Ascending aorta (tissue), 2 donors: Measurements from ENCODE around the gene ATG4B. TPM values are rescaled to one million over a fixed set of nuclear protein-coding genes. Genes with fewer than 3 reads are reported as not detected.

Experiments used
- DNase-seq, 2 donors: peaks; one replicate each; pipeline ENCODE4 v3.0.0-alpha.2; 2019; ENCODE audit warnings: low spot score in 2 of 2
- H3K27ac ChIP-seq, 2 donors: fragments of 200-600 bp; sonication (generic); one replicate each; pipeline ENCODE4 v1.5.1; 2016 to 2017; ENCODE audit warnings: mild to moderate bottlenecking in 1 of 2
- H3K27me3 ChIP-seq: fragments of 200-600 bp; sonication (generic); one replicate; pipeline ENCODE4 v1.5.1; 2017
- H3K36me3 ChIP-seq, 2 donors: fragments of 200-600 bp; sonication (generic); one replicate each; pipeline ENCODE4 v1.5.1; 2016
- H3K4me1 ChIP-seq, 2 donors: fragments of 200-600 bp; sonication (generic); one replicate each; pipeline ENCODE4 v1.5.1; 2016 to 2017; ENCODE audit warnings: mild to moderate bottlenecking in 1 of 2
- H3K4me3 ChIP-seq, 2 donors: fragments of 200-600 bp; sonication (generic); one replicate each; pipeline ENCODE4 v1.5.1; 2016 to 2017; ENCODE audit warnings: mild to moderate bottlenecking in 1 of 2
- H3K9me3 ChIP-seq, 2 donors: fragments of 200-600 bp; sonication (generic); one replicate each; pipeline ENCODE4 v1.5.1; 2016
- intact Hi-C: fragments of 100-400 bp; cut with DNase I; formaldehyde crosslinking; loops from one replicate; pipeline ENCODE4 v1.15.1; 2023
- total RNA-seq: library from RNA; depleted of rRNA; stranded (reverse); fragments of >200 nt; gene quantifications from one replicate; pipeline ENCODE4 v1.1.0, GENCODE V29; 2016
- TF ChIP-seq, protein P1 (sequence below), 3 experiments: fragments of 200-600 bp in 2 of 3; fragments of 450-650 bp in 1 of 3; sonication (generic) in 2 of 3; IDR thresholded peaks; one replicate each; pipeline ENCODE4 v1.5.1; 2016 to 2019; ENCODE audit warnings: antibody characterized with exemption in 3 of 3, mild to moderate bottlenecking in 1 of 3, moderate library complexity in 1 of 3

ATG4B gene
- total RNA-seq, 1 donor from 2014 or later, result 225 TPM

- Histone ChIP-seq H3K4me1 (peaks cover 0 to 3% of the 10 kb centered on the region in 2 donors), H3K4me3 (peak overlapping the region in 1 of 2 donors; percentile 47), H3K27me3 (no peaks in the 10 kb centered on the region), H3K9me3 (no peaks in the 10 kb centered on the region), H3K36me3 (peaks cover 0 to 9% of the 10 kb centered on the region in 2 donors), H3K27ac (peak overlapping the region; percentile 86 to 92)
- TF ChIP-seq, protein P1, sequence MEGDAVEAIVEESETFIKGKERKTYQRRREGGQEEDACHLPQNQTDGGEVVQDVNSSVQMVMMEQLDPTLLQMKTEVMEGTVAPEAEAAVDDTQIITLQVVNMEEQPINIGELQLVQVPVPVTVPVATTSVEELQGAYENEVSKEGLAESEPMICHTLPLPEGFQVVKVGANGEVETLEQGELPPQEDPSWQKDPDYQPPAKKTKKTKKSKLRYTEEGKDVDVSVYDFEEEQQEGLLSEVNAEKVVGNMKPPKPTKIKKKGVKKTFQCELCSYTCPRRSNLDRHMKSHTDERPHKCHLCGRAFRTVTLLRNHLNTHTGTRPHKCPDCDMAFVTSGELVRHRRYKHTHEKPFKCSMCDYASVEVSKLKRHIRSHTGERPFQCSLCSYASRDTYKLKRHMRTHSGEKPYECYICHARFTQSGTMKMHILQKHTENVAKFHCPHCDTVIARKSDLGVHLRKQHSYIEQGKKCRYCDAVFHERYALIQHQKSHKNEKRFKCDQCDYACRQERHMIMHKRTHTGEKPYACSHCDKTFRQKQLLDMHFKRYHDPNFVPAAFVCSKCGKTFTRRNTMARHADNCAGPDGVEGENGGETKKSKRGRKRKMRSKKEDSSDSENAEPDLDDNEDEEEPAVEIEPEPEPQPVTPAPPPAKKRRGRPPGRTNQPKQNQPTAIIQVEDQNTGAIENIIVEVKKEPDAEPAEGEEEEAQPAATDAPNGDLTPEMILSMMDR (IDR thresholded peaks at IDR 0.05), result no peak
- no peak for DNase-seq
- intact Hi-C loops, result loop anchor here (2.0 kb wide), 1 partner anchor 102 kb away; the partner anchor contains the start of gene STK25
Observed at GRCh38 chr2:241611062-241611461, 26.4 kb upstream of the ATG4B start.

DNA sequence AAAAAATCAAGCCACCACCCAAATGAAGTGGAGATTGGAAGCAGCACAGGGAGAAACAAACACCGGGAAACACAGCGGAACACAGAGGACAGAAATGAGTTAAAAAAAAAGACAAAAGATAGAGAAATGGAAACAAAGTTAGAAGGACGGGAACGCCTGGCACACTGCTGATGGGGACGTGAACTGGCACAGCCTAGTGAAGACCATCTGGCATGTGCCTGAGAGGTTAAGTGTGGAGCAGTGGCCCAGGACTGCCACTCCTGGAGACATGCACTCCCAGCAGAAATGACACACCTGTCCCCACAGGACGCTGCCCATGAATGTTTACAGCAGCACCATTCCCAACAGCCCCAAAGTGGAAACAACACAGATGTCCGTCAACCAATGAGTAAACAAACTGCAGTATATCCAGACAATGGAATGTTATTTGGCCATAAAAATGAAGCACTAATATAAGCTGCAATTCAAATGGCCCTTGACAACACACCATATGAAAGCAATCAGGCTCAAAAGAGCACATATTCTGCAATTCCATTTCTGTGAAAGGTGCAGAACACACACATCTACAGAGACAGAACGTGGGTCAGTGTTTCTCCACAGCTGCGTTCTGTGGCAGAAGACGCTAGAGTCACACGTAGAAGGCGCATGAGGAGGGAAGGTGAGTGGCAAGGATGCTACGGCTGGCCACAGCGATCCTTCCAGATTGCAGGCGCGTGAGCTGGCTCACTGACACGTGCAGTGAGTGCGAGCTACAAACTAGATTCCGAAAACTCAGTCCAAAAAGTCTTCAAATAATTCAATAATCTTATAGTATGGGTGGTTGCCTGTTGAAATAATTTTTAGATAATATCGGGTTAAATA, 25.1 kb upstream of the ATG4B start:
- no peak overlapping the region for H3K27ac ChIP-seq
- H3K36me3 ChIP-seq, result peaks cover 0 to 3% of the 10 kb centered on the region in 2 donors
- no peaks in the 10 kb centered on the region for H3K9me3 ChIP-seq
- intact Hi-C loops, result no loop called here
- no peak for DNase-seq
- peaks cover 0 to 3% of the 10 kb centered on the region in 2 donors for H3K4me1 ChIP-seq
- no peaks in the 10 kb centered on the region for H3K27me3 ChIP-seq
- TF ChIP-seq, protein P1 (IDR thresholded peaks at IDR 0.05), result no peak
- H3K4me3 ChIP-seq, result no peak overlapping the region

GRCh38 chr2:241613017-241613780, 24.3 kb upstream of the ATG4B start:
- no peaks in the 10 kb centered on the region for H3K36me3 ChIP-seq
- no peaks in the 10 kb centered on the region for H3K27me3 ChIP-seq
- intact Hi-C loops, result no loop called here
- H3K4me3 ChIP-seq, result no peak overlapping the region
- H3K27ac ChIP-seq, result no peak overlapping the region
- TF ChIP-seq, protein P1 (IDR thresholded peaks at IDR 0.05), result no peak
- no peaks in the 10 kb centered on the region for H3K9me3 ChIP-seq
- H3K4me1 ChIP-seq, result peaks cover 0 to 3% of the 10 kb centered on the region in 2 donors
- no peak for DNase-seq

DNA sequence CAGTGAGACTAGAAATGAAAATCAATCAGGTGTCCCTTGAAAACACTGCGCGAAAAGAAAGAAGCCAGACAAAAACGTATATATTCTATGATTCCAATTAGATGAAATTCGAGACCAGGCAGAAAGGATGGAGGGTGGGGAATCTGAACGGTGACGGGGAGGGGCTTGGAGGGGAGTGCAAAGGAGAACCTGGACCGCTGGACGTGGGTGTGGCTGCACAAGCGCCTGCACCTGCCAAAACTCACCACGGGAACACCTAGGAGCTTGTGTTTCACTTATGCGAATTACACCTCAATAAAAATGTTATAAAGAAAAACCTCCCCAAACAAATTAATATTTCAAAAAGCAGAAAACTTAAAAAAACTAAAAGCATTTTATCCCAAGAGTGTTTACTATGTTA, 22.5 kb upstream of the ATG4B start:
- Histone ChIP-seq H3K4me1 (no peaks in the 10 kb centered on the region), H3K9me3 (no peaks in the 10 kb centered on the region), H3K27ac (no peak overlapping the region), H3K36me3 (peaks cover 0 to 3% of the 10 kb centered on the region in 2 donors), H3K27me3 (no peaks in the 10 kb centered on the region), H3K4me3 (no peak overlapping the region)
- DNase-seq, result no peak
- intact Hi-C loops, result no loop called here
- TF ChIP-seq, protein P1 (IDR thresholded peaks at IDR 0.05), result no peak

DNA sequence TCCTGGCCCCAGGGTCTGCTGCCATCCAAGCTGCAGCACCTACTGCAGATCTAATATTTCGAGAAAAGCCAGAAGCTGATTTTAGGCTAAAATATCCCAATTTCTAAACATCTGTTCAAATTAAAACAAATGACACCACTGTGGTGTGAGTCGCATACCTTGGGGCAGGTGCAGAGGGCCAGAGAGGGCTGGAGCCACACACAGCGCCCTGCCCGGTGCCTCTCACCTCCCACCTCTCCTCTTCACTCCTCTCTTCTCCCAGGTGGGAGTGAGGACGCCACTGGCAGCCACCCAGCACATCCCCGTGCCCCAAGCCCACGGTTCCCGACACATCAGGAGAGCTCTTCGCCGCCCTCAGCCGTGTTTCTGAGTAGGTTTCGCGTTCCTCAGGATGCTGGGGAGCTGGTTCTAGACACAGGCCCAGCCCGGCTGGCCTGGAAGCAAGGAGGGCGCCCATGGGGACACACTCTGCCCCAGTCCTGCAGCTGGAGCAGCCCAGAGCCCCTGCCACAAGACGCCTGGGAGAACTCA, 21.9 kb upstream of the ATG4B start:
- no peak for DNase-seq
- H3K36me3 ChIP-seq, result peaks cover 0 to 3% of the 10 kb centered on the region in 2 donors
- no peaks in the 10 kb centered on the region for H3K27me3 ChIP-seq
- no peaks in the 10 kb centered on the region for H3K9me3 ChIP-seq
- TF ChIP-seq, protein P1 (IDR thresholded peaks at IDR 0.05), result no peak
- no peaks in the 10 kb centered on the region for H3K4me1 ChIP-seq
- no peak overlapping the region for H3K4me3 ChIP-seq
- H3K27ac ChIP-seq, result no peak overlapping the region
- intact Hi-C loops, result no loop called here
